ENCODE measurements around the gene KIF23. TPM values are rescaled to one million over a fixed set of nuclear protein-coding genes. Genes with fewer than 3 reads are reported as not detected.

KIF23 gene
- total RNA-seq, 4 donors from 2014 or later = 1.9 to 11.5 (median 5.2) TPM

DNA sequence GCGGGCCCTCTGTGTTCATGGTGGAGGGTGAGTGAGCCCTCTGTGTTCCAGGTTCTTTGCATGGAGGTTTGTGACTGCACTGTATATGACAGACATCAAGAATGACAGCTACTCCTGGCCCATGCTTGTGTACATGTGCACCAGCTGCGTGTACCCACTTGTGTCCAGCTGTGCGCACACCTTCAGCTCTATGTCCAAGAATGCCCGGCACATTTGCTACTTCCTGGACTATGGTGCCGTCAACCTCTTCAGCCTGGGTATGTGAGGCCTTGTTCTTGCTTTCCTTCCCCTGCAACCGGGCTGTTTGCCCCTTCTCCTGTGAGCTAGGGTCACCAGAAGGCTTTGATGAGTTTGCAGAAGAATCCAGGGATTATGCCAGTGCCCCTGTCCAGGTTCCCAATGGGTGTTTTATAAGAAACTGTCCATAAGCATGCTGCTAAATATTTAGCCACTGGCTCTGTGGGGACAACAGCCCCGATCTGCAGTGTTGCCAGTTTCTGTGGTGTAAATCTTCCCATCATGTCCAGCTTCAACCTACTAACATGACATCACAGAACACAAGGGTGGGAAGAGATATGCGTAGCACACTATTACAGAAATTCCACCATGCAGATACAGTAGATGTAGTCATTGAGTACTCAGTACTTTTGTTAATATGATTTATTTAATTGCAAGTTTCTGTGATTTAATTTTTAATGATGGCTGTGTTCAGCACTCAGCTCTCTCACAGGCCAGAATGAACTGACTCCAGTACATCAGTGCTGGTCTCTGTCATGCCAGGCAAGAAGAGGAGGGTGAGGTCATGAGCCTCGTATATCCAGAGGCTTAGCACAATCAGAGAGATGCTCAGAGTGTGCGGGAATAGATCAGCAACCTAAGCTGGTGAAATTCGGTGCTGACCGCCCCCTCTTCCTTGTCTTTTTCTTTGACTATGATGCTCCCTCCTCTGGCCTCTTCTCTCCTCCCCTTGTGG is 29.2 kb upstream of the KIF23 start:
- Histone ChIP-seq H3K4me1 (no peaks in the 10 kb centered on the region), H3K4me3 (no peak overlapping the region), H3K27ac (no peak overlapping the region), H3K36me3 (no peaks in the 10 kb centered on the region), H3K27me3 (no peaks in the 10 kb centered on the region), H3K9me3 (no peaks in the 10 kb centered on the region)
- intact Hi-C loops (cut with DNase I; ENCODE audit: low total_unique reads) = no loop called here
- TF ChIP-seq CTCF (IDR thresholded peaks at IDR 0.05) (no peak), POLR2A (IDR thresholded peaks at IDR 0.05) (no peak), POLR2AphosphoS5 (IDR thresholded peaks at IDR 0.05) (no peak), EP300 (IDR thresholded peaks at IDR 0.05; ENCODE audit: low read depth) (no peak)
- 83% methylated on average over 11 of the region's 12 CpGs; no CpG with 5 or more reads in 1 of the 2 donors for WGBS, 2 donors (ENCODE audit: low coverage in 1 of 2)
- DNase-seq = no peak
- in situ Hi-C loops (cut with MboI; ENCODE audit: low pct_ligation_motif_present in 1 of 4, low pct_unique_long_range_greater_than_20kb in 1 of 4, low sequenced_read_pairs in 3 of 4) = loop anchor here in 2 of 4 donors (10.0 to 25.0 kb wide), 2 partner anchors 320 to 323 kb away; no protein-coding TSS in a partner anchor

GRCh38 chr15:69385831-69386230 is 28.3 kb upstream of the KIF23 start:
- H3K4me3 ChIP-seq = no peak overlapping the region
- H3K9me3 ChIP-seq = no peaks in the 10 kb centered on the region
- H3K27me3 ChIP-seq = no peaks in the 10 kb centered on the region
- DNase-seq = no peak
- no peak overlapping the region for H3K27ac ChIP-seq
- H3K36me3 ChIP-seq = no peaks in the 10 kb centered on the region
- intact Hi-C loops (cut with DNase I; ENCODE audit: low total_unique reads) (loop anchor here (1.0 kb wide), 1 partner anchor 49 kb away; no protein-coding TSS in a partner anchor), in situ Hi-C loops (cut with MboI; ENCODE audit: low pct_ligation_motif_present in 1 of 4, low pct_unique_long_range_greater_than_20kb in 1 of 4, low sequenced_read_pairs in 3 of 4) (loop anchor here in 2 of 4 donors (10.0 to 25.0 kb wide), 2 partner anchors 321 to 324 kb away; no protein-coding TSS in a partner anchor)
- no peaks in the 10 kb centered on the region for H3K4me1 ChIP-seq
- WGBS, 2 donors (ENCODE audit: low coverage in 1 of 2) = 89 to 90% methylated on average over 2 of the region's 2 CpGs
- TF ChIP-seq POLR2A (IDR thresholded peaks at IDR 0.05) = no peak
- TF ChIP-seq CTCF (IDR thresholded peaks at IDR 0.05) = no peak
- TF ChIP-seq POLR2AphosphoS5 (IDR thresholded peaks at IDR 0.05) = no peak
- no peak for TF ChIP-seq EP300 (IDR thresholded peaks at IDR 0.05; ENCODE audit: low read depth)

GRCh38 chr15:69386284-69386683 is 27.9 kb upstream of the KIF23 start:
- intact Hi-C loops (cut with DNase I; ENCODE audit: low total_unique reads) = loop anchor here (1.0 kb wide), 1 partner anchor 49 kb away; no protein-coding TSS in a partner anchor
- WGBS, 2 donors (ENCODE audit: low coverage in 1 of 2) = 84 to 94% methylated on average over 2 to 7 of the region's 7 CpGs
- H3K27ac ChIP-seq = no peak overlapping the region
- no peak overlapping the region for H3K4me3 ChIP-seq
- no peaks in the 10 kb centered on the region for H3K27me3 ChIP-seq
- TF ChIP-seq EP300 (IDR thresholded peaks at IDR 0.05; ENCODE audit: low read depth) (no peak), POLR2A (IDR thresholded peaks at IDR 0.05) (no peak), CTCF (IDR thresholded peaks at IDR 0.05) (no peak), POLR2AphosphoS5 (IDR thresholded peaks at IDR 0.05) (no peak)
- in situ Hi-C loops (cut with MboI; ENCODE audit: low pct_ligation_motif_present in 1 of 4, low pct_unique_long_range_greater_than_20kb in 1 of 4, low sequenced_read_pairs in 3 of 4) = loop anchor here in 2 of 4 donors (10.0 to 25.0 kb wide), 2 partner anchors 321 to 324 kb away; no protein-coding TSS in a partner anchor
- H3K9me3 ChIP-seq = no peaks in the 10 kb centered on the region
- no peaks in the 10 kb centered on the region for H3K36me3 ChIP-seq
- no peak for DNase-seq
- no peaks in the 10 kb centered on the region for H3K4me1 ChIP-seq

DNA sequence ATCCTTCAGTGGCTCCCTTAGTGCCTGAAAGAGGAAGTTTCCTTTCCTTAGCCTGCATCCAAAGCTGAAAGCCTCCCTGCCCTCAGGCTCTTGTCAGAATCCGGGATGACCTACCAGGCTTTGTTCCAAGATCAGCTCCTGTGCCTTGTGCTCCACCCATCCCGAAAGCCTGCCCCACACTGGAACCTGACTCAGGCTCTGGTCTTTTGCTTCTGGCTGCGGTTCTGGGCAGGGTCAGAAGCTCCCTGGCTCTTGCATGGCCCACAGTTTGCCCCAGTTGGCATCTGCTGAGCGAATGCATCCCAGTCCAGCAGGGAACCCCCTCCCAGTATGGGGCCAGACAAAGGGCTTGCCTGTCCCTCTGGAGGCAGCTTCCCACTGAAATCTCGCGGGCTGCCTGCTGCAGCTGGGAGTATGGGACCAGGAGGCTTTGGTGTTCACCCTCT is 25.9 kb upstream of the KIF23 start:
- Histone ChIP-seq H3K4me3 (no peak overlapping the region), H3K36me3 (no peaks in the 10 kb centered on the region), H3K27me3 (no peaks in the 10 kb centered on the region), H3K9me3 (no peaks in the 10 kb centered on the region), H3K27ac (no peak overlapping the region), H3K4me1 (no peaks in the 10 kb centered on the region)
- TF ChIP-seq POLR2AphosphoS5 (IDR thresholded peaks at IDR 0.05) = no peak
- no peak for DNase-seq
- in situ Hi-C loops (cut with MboI; ENCODE audit: low pct_ligation_motif_present in 1 of 4, low pct_unique_long_range_greater_than_20kb in 1 of 4, low sequenced_read_pairs in 3 of 4) (loop anchor here in 2 of 4 donors (10.0 to 25.0 kb wide), 2 partner anchors 323 to 326 kb away; no protein-coding TSS in a partner anchor), intact Hi-C loops (cut with DNase I; ENCODE audit: low total_unique reads) (no loop called here)
- 76% methylated on average over 6 of the region's 6 CpGs; no CpG with 5 or more reads in 1 of the 2 donors for WGBS, 2 donors (ENCODE audit: low coverage in 1 of 2)

Measured in transverse colon (tissue), 4 donors.